Activated CD4-positive, alpha-beta T cell treated with anti-CD3 and anti-CD28 coated beads, Interleukin-10, Interleukin-2, amounts not matched to agents 100 ng/mL and 50 ng/mL, durations not matched to agents 16 hours and 8 hours (primary cell): ENCODE results near the gene EIF3B.
"Not testable (repeated sequence)": the region's sequence is repeated elsewhere in the genome, so short reads cannot be mapped to it uniquely, and the experiment has no call there.

Experiments
- DNase-seq: peaks from one replicate; pipeline ENCODE4 v3.0.0-alpha.2; 2020

EIF3B gene

DNA sequence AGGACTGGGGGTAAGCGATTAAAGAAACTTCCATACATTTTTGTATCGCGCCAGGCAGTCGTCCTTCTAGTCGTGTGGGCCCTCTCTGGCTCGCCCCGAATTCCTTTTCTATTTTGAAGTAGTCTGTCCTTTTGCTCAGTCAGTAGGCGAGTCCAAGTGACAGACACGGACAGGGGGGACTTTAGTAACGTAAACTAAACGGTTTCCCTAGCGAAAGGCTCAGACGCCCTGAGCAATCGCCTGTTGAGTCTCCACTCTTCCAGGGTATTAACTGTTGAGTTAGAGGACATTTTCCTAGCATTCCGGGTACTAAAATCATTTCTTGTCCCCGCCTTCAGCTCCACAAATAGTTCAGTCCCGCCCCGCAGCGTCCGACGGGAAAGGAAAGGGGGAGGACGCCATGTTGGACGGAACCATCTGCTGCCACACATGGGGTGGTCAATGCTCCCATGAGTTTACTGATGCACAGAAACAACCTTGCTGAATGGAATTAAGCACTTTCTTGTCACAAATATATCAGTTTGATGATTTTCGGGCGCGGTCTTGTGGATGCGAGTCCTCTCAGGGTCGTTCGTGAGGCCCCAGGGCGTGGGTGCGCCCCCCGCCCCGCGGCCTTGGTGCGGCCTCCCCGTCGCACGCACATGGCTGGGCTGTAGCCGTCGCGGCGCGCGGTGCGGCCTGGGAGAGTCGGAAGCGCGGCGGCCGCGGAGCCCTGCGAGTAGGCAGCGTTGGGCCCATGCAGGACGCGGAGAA is at the start of gene EIF3B:
Gene EIF3B, plus strand, starts transcription at position 642 of the 753 bp plus-strand sequence. Its CDS starts 95 bp downstream, at position 737.
- peak; percentile 90 for DNase-seq

DNA sequence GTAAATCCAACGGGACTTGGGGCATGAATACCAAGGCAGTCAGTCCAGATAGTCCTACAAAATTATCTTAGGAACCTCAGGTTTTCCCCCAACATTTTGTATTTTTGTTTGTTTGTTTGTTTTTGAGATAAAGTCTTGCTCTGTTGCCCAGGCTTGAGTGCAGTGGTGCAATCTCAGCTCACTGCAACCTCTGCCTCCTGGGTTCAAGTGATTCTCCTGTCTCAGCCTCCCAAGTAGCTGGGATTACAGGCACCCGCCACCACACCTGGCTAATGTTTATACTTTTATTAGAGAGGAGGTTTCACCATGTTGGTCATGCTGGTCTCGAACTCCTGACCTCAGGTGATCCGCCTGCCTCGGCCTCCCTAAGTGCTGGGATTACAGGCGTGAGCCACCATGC is 49.4 kb upstream of the EIF3B start:
- DNase-seq: not testable (repeated sequence)

DNA sequence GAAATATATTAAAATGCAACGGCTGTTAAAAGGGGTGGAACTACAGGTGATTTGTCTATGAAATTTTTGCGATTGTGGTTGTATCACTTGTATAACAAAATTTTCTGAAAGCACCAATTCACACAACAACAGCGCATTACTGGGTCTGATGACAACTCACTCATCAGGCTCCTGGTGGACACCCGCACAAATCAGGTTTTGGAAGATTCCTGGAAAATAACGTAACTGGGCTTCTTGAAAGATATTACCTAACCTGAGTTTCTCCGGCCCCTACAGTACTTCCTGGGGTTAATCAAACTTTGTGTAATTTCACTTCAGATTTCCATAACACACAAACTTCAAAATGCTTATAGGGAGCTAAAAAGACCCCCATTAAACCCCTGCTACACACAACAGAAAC is 47.9 kb upstream of the EIF3B start:
- no peak for DNase-seq

DNA sequence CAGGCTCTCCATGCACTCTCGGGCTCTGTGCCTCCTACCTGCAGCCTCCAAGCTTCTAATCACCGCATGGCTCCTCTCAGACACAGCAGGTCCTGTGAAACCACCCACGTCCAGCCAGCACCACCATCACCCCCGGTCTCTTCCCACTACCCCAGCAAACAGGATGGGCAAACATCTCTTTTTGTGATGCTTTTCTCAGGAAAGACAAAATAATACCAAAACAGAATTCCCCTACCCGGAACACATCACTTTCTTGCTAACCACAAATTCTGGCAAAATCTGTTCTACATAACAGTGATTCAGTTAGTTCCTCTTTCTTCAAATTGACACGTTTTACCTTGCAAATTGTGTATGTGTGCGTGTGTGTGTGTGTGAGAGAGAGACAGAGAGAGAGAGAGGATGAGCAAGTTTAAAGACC is 46.9 kb upstream of the EIF3B start:
- no peak for DNase-seq

DNA sequence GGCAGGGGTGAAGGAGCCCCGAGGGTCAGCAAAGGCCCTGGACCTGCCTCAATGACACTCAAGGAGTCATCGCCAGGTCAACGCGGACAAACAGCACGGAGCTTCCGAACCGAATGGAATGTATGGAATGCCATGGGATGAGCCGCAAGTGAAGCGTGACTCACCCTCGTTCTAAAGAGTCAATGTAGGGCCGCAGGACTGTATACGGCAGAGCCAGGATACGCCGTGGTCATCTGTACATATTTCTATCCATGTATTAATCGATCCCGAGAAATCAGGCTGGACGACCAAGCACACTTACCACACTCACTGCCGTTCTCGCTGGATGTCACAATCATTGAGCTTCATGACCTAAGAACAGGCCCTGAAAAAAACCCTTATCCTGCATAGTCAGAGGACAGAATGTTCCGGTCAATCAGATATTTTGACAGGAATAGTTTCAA is 44.7 kb upstream of the EIF3B start:
- DNase-seq: no peak

DNA sequence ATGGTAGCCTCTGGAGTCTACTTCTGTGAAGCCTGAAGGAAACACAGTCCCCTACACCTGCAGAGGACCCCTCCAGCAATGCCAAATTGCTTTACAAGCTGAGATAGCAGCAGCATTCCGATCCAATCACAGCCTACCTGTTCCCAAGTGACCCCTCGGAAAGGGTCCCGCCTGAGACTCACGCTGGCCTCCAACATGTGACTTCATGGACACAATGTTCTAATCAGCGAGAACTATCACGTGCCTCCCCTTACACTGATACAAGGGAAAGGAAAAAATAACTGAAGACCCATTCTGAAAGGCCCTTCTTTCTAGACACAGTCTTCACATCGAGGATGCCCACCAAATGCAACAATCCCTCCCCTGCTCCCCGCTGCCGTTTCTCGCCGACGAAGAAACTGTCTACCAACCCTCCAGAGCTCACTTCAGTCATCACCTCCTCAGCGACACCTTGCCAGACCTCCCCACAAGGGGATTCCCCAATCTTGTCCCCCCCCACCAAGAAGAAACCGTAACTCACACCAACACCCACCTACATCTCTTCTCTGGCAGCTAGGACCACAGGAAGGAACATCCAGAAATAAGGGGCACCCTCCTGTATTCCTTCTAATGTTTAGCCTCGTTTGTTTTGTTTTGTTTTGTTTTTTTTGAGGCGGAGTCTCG is 42.2 kb upstream of the EIF3B start:
- no peak for DNase-seq

DNA sequence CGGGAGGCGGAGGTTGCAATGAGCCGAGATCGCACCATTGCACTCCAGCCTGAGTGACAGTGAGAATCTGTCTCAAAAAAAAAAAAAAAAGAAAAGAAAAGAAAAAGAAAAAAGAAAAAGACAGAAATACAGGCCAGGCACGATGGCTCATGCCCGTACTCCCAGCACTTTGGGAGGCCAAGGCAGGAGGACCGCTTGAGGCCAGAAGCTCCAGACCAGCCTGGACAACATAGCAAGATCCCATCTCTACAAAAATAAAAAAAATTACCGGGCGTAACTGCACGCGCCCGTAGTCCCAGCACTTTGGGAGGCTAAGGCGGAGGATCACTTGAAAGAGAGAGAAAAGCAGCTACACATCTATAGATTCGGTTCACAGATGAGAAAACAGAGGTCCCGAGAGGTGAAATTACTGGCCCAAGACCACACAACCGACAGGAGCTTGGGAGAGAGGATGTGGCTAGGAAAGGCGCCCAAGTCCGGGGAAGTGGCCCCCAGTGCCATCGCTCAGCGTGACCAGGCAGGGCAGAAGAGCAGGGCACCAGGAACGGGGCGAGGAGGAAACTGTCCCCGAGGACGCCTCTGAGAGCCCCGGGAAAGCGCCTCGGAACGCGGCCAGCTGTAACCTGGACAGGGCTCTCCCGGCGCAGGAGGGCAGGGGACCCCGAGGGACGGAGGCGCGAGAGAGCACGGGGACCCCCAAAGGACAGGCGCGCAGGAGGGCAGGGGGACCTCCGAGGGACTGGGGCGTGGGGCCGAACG is 41.0 kb upstream of the EIF3B start:
- DNase-seq: peak; percentile 26

DNA sequence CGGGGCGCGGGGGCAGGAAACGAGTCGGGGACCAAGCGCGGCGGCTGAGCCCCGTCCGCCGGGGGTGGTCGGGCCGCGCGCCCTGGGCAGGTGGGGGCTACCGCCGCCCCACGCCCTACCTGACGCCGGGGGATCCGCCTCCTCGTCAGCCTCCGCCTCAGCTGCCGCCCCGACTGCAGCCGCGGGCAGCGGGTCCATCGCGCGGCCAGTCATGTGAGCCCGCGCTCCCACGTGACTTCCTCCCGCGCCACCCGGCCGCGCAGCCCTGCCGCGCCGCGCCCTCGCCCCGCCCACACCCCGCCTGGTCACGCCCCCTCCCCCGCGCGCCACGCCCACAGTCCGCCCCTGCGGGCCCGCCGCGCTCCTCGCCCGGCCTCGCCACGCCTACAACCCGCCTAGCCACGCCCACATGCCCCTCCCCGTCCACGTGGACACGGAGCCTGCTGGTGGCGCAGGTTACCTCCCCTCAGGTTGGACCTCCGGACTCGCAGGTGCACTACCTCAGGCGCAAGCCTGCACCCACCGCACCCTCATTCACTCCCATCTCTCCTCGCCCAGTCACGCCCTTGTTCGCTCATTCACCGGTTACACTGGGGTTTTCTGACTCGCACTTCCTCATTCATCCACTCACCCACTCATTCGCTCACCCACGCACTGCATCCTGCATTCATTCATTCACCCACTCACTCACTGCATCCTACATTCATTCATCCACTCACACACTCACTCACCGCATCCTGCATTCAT is 40.2 kb upstream of the EIF3B start, which contains the start of gene SNX8:
Gene SNX8, minus strand, starts transcription at position 233 of the 747 bp plus-strand sequence. Its CDS starts 20 bp downstream, at position 213.
- peak; percentile 96 for DNase-seq

DNA sequence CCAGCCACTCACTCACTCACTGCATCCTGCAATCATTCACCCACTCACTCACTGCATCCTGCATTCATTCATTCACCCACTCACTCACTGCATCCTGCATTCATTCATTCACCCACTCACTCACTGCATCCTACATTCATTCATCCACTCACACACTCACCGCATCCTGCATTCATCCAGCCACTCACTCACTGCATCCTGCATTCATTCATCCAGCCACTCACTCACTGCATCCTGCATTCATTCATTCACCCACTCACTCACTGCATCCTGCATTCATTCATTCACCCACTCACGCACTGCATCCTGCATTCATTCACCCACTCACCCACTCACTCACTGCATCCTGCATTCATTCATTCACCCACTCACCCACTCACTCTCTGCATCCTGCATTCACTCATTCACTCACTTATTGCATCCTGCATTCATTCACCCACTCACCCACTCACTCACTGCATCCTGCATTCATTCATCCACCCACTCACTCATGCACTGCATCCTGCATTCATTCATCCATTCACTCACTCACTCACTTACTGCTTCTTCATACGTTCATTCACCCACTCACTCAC is 39.6 kb upstream of the EIF3B start:
- DNase-seq: not testable (repeated sequence)

DNA sequence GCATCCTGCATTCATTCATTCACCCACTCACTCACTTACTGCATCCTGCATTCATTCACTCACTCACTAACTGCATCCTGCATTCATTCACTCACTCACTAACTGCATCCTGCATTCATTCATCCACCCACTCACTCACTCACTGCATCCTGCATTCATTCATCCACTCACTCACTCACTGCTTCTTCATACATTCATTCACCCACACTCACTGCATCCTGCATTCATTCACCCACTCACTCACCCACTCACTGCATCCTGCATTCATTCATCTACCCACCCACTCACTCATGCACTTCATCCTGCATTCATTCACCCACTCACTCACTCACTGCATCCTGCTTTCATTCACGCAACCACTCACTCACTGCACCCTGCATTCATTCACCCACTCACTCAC is 38.8 kb upstream of the EIF3B start:
- no peak for DNase-seq

DNA sequence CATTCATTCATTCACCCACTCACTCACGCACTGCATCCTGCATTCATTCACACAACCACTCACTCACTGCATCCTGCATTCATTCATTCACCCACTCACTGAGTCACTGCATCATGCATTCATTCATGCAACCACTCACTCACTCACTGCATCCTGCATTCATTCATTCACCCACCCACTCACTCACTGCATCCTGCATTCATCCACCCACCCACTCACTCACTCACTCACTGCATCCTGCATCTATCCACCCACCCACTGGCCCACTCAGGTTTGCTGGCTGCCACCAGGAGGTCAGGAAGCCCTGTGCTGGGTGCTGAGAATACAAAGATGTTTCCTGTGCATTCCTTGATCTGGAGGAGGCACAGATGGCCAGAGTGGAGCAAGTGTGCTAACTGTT is 38.0 kb upstream of the EIF3B start:
- no peak for DNase-seq

DNA sequence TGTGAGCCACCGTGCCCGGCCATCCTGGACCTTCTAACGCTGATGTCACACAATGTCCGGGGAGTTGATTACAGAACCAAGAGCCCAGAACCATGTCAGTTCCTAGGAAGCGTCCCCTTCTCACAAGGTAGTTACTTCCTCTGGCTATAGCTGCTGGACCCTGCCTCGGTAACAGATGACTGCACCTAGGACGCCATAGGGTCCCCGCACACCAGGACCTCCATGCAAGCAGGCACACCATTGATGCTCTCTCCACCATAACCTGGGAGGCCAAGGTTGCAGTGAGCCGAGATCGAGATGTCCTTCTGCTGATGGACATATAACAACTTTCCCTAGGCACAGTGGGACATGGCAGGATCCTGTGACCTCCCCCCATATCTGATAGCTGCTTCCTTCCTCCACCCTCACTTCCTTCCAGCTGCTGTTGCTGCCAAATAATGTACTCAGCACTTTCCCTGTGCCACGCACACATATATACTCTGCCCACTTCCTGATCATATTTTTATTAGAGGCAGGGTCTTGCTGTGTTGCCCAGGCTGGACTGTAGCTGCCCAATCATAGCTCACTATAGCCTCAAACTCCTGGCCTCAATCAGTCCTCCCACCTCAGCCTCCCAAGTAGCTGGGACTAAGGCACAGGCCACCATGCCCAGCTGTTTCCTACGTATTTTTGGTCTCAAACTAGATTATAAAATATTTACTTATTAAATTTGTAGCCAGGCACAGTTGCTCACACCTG is 36.9 kb upstream of the EIF3B start:
- no peak for DNase-seq

DNA sequence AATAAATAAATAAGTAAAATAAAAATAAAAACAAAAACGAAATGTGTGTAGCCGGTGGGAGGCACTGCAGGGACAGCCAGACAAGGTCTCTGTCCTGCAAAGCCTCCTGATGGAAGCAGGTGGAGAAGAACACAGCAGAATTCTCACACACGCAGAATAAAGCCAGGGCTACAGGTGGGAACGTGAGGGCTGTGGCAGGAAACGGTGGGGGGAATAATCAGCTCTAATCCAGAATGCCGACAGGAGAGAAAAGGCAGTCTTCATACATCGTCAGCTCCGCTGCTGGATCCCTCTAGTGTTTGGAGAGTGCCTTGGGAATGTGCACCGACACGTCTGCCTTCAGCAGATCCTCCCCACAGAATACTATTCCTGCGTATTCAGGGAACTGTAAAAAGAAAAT is 33.6 kb upstream of the EIF3B start:
- no peak for DNase-seq

DNA sequence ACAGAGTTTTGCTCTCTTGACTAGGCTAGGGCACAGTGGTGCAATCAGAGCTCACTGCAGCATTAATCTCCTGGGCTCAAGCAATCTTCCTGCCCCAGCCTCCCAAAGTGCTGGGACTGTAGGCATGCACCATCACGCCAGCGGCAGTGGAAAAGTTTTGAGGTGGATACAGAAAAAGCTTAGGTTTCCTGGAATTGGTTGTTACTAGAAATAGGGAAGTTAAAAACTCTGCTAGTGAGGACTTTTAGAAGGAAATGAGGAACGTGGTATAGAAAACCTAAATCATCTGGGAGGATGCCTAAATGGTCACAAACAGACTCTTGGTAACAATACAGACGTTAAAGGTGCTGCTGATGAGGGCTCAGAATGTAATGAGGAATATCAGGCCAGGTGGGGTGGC is 29.5 kb upstream of the EIF3B start:
- no peak for DNase-seq

DNA sequence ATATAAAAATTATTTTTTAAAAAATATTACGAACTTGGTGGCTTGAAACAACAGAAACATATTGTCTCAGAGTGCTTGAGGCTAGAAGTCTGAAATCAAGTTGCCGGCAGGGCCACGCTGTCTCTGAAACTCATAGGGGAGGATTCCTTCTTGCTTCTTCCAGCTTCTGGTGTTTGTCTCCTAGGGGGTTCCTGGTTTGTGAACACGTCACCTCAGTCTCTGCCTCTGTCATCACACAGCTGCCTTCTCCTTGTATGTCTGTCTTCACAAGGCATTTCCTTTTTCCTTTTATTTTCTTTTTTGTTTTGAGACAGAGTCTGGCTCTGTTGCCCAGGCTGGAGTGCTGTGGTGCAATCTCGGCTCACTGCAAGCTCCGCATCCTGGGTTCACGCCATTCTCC is 27.7 kb upstream of the EIF3B start:
- DNase-seq: no peak

DNA sequence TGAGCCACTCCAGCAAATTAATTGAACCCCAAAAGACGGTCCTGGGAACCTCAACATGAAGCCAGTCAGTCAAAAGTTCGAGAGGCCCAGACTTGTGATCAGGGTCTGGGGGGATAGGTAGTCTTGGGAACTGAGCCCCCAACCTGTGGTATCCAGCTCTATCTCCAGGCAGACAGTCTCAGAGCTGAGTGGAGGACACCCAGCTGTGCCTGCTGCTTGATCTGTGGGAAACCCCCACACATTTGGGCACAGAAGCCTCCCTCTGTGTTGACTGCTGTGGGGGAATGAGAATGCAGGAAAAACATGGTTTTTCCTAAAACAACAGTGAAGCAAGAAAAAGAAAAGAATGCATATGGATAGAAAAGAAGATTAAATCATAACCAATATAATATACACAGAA is 24.1 kb upstream of the EIF3B start:
- no peak for DNase-seq

DNA sequence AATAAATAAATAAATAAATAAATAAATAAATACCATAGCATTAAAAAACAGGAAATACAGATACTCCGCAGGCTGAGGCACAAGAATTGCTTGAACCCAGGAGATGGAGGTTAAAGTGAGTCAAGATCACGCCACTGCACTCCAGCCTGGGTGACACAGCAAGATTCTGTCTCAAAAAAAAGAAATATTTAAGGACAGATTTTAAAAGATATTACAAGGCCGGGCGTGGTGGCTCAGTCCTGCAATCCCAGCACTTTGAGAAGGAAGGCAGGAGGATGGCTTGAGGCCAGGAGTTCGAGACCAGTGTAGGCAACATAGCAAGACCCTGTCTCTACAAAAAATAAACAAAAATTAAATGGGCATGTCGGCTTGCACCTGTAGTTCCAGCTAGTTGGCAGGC is 22.9 kb upstream of the EIF3B start:
- no peak for DNase-seq

DNA sequence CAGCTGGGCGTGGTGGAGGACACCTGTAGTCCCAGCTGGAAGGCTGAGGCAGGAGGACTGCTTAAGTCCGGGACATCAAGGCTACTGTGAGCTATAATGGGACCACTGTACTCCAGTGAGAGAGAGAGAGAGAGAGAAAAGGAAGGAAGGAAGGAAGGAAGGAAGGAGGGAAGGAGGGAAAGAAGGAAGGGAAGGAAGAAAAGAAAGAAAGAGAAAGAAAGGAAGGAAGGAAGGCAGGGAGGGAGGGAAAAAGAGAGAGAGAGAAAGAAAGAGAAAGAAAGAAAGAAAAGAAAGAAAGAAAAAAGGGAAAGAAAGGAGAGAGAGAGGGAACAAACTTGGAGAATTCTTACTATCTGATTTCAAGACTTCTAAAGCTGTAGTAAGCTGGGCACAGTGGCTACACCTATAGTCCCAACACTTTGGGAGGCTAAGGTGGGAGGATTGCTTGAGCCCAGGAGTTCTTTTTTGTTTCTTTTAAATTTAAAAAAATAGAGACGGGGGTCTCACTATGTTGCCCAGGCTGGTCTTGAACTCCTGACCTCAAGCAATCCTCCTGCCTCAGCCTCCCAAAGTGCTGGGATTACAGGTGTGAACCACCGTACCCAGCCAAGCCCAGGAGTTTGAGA is 21.9 kb upstream of the EIF3B start:
- DNase-seq: not testable (repeated sequence)

DNA sequence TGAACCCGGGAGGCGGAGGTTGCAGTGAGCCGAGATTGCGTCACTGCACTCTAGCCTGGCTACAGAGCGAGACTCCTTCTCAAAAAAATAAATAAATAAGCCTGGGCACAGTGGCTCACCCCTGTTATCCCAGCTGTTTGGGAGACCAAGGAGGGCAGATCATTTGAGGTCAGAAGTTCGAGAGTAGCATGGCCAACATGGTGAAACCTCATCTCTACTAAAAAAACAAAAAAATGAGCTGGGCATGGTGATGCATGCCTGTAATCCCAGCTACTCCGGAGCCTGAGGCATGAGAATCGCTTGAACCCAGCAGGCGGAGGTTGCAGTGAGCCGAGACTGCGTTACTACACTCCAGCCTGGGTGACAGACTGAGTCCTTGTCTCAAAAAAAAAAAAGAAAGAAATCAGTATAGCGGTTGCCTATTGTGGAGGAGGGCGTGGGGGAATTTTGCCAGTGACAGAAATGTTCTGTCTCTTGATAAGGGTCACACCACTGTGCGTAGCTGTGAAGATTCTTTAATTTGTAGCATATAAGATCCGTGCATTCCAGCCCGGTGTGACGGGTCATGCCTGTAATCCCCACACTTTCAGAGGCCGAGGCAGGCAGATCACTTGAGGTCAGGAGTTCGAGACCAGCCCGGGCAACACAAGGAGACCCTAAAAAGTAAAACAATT is 17.9 kb upstream of the EIF3B start:
- no peak for DNase-seq

DNA sequence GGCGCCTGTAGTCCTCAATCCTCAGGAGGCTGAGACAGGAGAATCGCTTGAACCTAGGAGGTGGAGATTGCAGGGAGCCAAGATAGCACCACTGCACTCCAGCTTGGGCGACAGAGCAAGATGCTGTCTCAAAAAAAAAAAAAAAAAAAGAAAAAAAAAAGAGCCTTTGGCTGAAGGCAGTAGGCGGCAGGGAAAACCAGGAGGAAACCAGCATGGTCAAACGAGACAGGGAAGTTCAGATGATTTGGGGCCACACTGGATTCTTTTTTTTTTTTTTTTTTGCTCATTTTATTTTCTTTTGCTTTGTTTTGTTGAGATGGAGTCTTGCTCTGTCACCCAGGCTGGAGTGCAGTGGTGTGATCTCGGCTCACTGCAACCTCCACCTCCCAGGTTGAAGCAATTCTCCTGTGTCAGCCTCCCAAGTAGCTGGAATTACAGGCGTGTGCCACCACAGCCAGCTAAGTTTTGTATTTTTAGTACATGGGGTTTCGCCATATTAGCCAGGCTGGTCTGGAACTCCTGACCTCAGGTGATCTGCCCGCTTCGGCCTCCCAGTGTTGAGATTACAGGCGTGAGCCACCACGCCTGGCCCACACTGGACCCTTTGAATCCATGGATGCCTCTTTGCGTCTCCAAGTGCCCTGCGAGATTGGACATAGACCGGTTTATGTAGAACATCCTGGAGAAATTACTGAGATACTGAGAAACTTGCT is 7.1 kb upstream of the EIF3B start:
- DNase-seq: not testable (repeated sequence)
